Activated CD4-positive, alpha-beta T cell treated with anti-CD3 and anti-CD28 coated beads, Interleukin-2, amount 50 U/mL, for 48 hours (primary cell): ENCODE results near the gene TTLL6.
"Not testable (repeated sequence)": the region's sequence is repeated elsewhere in the genome, so short reads cannot be mapped to it uniquely, and the experiment has no call there.

Source experiments
- DNase-seq, 2 experiments: peaks; one replicate each; pipeline ENCODE4 v3.0.0-alpha.2; 2020

TTLL6 gene

DNA sequence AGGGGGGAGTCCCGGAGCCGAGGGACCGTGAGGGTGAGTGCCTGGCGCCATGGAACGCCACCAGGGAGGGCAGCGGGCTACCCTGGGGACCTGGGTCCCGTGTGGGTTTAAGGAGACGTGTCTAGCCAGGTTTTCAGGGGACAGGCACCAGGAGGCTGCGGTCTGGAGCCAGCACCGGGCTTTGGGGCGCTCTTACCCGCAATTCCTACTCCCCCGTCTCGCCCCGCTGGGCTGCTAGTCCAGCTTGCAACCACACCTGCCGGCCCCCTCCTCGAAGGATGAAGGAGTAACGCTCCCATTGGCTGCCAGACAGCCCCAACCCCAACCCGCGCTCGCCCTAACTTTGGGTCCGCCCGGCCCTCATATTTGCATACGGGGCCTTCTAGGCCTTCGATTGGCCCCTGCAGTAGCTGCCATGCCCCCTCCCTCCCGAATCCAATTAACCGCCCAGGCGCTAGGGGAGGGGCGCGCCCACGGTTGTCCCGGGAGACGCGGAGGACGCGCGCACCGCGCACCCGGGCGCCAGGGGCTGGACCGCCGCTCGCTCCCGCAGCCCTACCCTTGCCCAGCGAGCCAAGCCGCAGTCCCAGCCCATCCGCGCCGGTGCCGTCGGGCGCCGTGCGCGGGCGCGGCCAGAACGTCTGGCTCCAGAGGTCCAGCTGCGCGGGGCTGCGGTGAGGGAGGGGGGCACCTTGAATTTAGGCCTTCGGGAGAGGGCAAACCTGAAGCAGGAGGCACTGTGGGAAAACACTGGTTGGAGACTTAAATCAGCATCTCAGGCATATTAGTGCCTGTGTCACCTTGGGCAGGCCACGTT, at the start of gene TTLL6:
TTLL6 (minus strand) TSS at position 456 of the 817 bp plus-strand sequence; CDS start at position 299, 157 bp downstream.
- peak; percentile 72 to 77 for DNase-seq

GRCh38 chr17:48860456-48860855, 43.4 kb upstream of the TTLL6 start:
- DNase-seq = no peak

- no peak for DNase-seq
Observed at GRCh38 chr17:48860034-48860433, 43.0 kb upstream of the TTLL6 start.

DNA sequence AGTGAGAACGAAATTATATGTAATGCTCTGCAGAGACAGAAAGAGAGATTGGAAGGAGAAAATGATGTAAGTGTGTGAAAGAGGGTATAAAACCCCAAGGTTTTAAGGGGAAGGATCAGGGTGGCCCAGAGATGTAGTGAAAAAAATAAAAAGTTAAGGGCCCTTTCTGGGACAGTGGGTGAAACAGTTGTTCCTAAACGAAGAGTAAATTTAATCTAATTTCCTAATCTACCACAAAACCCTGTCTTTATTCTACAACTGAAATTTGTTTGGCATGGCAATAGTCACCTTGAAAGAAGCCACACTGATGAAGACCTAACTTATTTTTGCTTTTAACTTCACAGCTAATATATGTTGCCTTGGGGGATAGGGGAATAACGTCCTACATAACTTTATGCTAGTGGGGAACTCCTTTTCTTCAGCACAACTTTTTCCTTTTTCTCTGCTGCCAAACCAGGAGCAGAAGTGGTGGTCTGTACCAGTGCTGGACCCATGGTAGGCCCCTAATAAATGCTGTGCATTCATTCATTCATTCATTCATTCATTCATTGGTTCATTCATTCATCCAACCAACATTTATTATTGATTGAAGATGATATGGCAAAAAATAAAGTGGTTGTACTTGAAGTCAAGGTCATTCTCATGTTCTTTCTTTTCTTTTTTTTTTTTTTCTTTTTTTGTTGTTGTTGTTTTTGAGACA, 39.2 kb upstream of the TTLL6 start:
- DNase-seq = no peak

DNA sequence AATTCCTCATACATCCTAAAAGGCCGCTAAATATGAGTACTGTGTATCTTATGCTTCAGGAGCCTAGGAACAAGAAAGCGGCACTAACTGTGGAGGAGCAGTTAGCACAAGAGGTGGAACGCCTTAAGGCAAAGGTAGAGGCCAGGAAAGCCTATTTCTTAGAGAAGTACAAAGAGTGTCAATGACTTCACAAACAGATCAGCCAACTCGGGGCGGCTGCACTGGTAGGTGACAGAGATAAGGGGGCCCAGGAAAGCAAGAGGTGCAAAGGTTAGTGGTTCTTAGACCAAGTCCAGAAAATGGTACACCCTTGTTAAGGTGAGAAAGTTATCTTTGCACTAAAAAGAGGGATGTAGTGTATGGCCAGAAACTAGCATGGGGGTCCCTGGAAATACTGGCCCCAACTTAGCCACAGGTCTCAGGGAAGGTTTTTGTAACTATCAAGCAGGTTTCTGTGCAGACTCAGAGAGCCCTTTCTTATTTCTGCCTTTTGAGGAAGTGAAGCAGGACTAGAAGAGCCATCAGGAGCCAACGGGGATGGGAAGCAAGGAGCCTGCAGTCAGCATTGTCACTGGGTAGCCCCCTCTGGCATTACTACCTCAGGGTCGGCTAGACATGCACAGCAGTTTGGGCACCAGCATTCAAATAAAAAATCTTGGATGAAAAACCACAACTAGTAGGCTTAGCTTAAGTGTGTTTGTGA, 37.9 kb upstream of the TTLL6 start:
- DNase-seq = no peak

GRCh38 chr17:48850792-48851323, 33.8 kb upstream of the TTLL6 start:
- DNase-seq = no peak

- no peak for DNase-seq
Observed at GRCh38 chr17:48843187-48843900, 26.3 kb upstream of the TTLL6 start.

DNA sequence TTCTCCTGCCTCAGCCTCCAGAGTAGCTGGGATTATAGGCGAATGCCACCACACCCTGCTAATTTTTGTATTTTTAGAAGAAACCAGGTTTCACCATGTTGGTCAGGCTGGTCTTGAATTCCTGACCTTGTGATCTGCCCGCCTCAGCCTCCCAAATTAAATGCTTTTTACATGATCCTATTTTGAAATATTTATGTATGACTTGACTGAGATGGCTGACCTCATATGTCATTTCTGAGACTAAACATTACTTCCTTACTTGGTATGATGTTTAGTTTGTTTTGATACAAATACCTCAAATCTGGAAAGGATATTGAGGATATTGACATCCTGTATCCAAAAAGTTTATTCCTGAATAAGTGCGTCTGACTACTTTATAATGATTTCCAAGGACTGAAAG, 25.7 kb upstream of the TTLL6 start:
- DNase-seq = no peak

DNA sequence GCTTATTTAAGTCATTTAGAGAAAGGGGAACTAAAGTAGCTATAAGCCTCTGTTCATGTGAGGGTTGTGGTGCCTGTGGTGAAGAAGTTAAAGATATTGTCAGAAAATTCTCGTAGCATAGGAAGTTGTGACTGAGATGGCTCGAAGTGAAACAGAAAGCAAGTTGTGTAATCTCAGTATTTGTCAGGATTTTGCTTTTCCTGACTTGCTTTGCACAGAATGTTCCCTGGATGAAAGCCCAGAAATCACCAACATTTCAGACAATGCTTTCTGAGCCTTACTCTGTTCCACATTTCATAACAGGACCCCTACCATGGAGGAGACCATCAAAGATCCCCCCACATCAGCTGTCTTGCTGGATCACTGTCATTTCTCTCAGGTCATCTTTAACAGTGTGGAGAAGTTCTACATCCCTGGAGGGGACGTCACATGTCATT, 24.4 kb upstream of the TTLL6 start:
- DNase-seq = peak in 1 of 2 experiments; percentile 13

- DNase-seq = no peak
Observed at GRCh38 chr17:48840441-48840840, 23.4 kb upstream of the TTLL6 start.

DNA sequence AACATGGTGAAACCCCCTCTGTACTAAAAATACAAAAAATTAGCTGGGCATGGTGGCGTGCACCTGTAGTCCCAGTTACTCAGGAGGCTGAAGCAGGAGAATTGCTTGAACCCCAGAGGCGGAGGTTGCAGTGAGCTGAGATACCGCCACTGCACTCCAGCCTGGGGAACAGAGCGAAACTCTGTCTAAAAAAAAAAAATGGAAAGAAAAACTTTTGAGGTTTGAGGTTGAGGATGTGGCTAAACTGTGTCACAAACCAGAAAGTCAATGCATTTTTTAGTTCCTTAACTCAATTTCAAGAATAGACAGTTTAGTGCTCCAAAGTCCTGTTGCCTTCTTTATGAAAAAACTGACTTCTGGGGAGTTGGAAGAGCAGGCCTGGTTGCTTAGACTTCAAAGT, 20.4 kb upstream of the TTLL6 start:
- DNase-seq = peak in 1 of 2 experiments; percentile 20

GRCh38 chr17:48835971-48836370, 18.9 kb upstream of the TTLL6 start:
- no peak for DNase-seq

DNA sequence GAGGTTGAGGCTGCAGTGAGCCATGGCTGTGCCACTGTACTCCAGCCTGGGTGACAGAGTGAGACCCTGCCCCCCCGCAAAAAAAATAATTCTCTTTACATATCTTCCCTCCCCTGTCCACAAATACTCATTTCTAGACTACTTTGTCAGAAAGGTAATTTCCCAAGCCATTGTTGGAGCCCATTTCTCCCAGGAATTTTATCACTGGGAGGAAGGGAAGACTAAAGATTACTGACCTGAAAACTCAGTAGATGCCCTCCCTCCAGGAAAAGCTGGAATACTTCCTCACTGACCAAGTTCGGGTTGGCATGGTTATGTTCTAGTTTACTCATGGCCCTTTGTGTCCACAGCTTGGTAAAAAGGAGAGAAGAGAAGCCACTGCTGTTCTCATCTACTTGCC, 17.9 kb upstream of the TTLL6 start:
- peak in 1 of 2 experiments; percentile 10 for DNase-seq

- DNase-seq = no peak
Observed at GRCh38 chr17:48831549-48831883, 14.5 kb upstream of the TTLL6 start.

DNA sequence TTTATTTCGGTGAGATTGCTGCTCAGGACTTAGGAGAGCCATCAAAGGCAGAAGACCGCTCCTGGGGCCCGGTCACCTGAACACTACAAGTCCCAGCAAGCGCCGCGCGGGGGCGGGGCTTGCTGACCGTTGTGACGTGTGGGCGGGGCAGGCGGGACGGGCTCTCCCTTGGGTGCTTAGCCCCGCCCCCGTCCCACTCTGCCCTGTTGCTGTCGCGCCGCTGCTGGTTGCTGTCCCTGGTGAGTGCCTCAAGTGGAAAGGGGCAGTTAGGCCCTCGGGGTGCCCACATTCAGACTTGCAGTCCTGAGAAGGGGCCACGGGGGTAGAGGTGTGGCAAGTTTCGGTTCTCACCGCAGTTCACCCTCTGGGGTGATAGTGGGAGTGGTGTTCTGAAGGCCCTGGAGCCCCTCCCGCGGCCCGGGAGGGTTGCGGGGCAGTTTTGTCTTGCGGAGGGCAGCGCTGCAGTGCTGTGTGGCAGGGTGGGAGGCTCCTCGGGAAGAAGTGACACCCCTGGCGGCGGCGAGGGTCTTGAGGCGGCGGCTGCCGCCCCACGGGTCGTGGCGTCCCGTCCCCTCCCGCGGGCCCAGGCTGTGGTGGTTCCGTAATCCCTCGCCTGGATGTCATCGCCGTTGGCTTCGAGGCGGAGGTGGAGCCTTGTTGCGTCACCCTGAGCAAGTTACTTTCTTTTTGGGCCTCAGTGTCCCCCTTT, 14.0 kb upstream of the TTLL6 start, which contains the start of gene CALCOCO2:
CALCOCO2 (plus strand) TSS at position 196 of the 709 bp plus-strand sequence. CDS start 10,673 bp downstream, outside the sequence.
- DNase-seq = peak; percentile 91 to 94

DNA sequence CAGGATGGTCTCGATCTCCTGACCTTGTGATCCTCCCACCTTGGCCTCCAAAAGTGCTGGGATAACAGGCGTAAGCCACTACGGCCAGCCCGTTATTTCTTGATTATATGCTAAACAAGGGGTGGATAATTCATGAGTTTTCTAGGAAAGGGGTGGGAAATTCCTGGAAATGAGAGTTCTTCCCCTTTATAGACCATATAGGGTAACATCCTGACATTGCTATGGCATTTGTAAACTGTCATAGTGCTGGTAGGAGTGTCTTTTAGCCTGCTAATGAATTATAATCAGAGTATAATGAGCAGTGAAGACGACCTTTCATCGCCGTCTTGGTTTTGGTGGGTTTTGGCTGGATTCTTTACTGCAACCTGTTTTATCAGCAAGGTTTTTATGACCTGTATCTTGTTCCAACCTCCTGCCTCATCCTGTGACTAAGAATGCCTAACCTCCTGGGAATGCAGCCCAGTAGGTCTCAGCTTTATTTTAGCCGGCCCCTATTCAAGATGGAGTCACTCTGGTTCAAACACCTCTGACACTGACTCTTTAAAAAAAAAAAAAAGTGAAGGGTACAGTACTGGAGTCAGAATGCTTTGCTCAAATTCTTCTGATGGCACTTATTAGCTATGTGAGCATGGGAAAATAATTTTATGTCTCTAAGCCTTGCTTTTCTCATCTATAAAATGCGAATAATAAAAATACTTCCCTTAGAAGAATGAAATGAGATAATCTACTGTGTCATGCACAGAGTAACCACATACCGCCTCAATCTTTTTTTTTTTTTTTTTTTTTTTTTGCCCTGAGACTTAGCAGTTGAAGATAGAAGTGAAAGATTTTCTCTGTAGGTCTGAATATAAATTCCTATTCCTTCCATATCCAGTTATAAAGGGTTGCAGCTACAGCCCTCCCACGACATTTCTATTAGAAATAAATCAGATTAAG, 8.7 kb upstream of the TTLL6 start:
- DNase-seq = no peak

- DNase-seq = not testable (repeated sequence)
Observed at GRCh38 chr17:48820936-48821335, 3.9 kb upstream of the TTLL6 start.

- DNase-seq = no peak
Observed at GRCh38 chr17:48819466-48819865, 2.4 kb upstream of the TTLL6 start.

- DNase-seq = no peak
Observed at GRCh38 chr17:48818361-48818841, 1.4 kb upstream of the TTLL6 start.

DNA sequence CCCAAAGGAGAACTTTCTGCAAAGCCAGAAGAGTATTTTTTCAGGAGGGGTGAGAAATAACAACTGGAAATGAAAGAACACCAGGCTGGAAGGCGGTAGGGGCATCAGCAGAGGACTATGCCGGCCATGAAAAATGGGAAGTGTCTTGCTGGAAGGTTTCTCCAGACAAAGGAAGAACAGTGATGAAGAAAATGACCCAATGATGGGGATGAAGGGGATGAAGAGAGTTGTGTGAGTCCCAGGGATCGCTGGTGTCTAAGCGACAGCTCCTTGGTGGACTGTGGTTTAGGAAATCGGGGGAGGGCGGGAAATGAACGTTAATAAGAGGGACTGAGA, 623 bp downstream of the TTLL6 start:
- DNase-seq = no peak

DNA sequence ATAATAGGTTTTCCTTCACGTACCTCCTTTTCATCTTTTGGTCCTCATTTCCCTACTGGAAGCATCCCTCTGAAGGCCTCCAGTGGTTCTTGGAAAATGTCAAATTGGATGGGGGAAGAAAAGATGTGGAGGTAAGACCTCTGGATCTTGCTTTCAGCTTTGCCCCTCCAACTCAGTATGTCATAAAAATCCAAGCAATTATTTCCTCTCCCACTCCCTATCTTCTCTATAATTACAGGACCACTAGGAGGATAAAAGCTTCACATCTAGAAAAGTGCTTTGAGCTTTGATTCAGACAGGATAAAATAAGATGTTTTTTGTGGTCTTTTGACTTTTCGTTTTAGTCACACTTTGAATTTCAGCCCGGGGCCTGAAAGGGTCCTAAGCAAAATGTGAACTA, 1.7 kb downstream of the TTLL6 start:
- no peak for DNase-seq
